Prostate gland (tissue), 2 donors: ENCODE measurements around the gene PRICKLE2.

Source experiments
- CTCF ChIP-seq, 4 experiments: fragments of 200-600 bp in 2 of 4; fragments of 450-650 bp in 2 of 4; sonication (generic) in 2 of 4; IDR thresholded peaks; 1 replicate in 3 of 4; 2 replicates in 1 of 4; pipeline ENCODE4 v1.5.1; 2016 to 2019; ENCODE audit warnings: antibody characterized with exemption in 4 of 4, mild to moderate bottlenecking in 2 of 4, moderate library complexity in 2 of 4
- POLR2AphosphoS5 ChIP-seq: sonication (generic); formaldehyde crosslinking; IDR thresholded peaks from one replicate; pipeline ENCODE4 v1.6.1; 2017; ENCODE audit warnings: antibody characterized with exemption

GRCh38 chr3:64203216-64203615 is 22.1 kb downstream of the PRICKLE2 start:
- TF ChIP-seq CTCF (IDR thresholded peaks at IDR 0.05): no peak
- TF ChIP-seq POLR2AphosphoS5: no peak
